ENCODE data around the gene STAG3.
"Not testable (repeated sequence)": the region's sequence is repeated elsewhere in the genome, so short reads cannot be mapped to it uniquely, and the experiment has no call there.

DNA sequence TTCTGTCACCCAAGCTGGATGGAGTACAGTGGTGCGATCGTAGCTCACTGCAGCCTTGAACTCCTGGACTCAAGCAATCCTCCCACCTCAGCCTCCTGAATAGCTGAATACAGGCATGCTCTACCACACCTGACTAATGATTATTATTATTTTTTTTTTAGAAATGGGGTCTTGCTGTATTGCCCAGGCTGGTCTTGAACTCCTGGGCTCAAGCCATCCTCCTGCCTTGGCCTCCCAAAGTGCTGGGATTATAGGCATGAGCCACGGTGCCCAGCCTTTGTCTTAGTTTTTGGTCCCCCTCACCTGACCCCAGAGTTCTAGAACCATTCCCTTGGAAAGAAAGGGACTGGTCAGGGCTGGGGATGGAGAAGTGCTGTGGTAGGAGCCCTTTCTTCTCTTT lies 2.4 kb downstream of the STAG3 start:
- TF ChIP-seq CTCF, EP300 (IDR thresholded peaks at IDR 0.05): not testable (repeated sequence)
